SK-N-SH treated with all-trans-retinoic acid at 6 μM for 48 hours (cell line): Measurements from ENCODE around the gene SLC6A6.
A peak's percentile ranks its signal among the peaks of the same experiment; 100 is the strongest.

Experiments
- ATAC-seq: fragments of 200-7000 bp; cut with Tn5 transposase; 3 replicates; pipeline ENCODE4 v1.9.1; 2020; ENCODE audit warnings: mild to moderate bottlenecking, moderate library complexity
- ARNTL ChIP-seq: fragments of 450-650 bp; formaldehyde crosslinking; IDR thresholded peaks from 2 replicates; pipeline ENCODE4 v1.5.0; 2020; ENCODE audit warnings: low read depth, mild to moderate bottlenecking, moderate library complexity, borderline replicate concordance
- BACH2 ChIP-seq: fragments of 250-450 bp; sonication (Bioruptor Pico); IDR thresholded peaks from 2 replicates; pipeline ENCODE4 v1.9.0; 2021; ENCODE audit warnings: mild to moderate bottlenecking, borderline replicate concordance
- CSDC2 ChIP-seq: fragments of 250-450 bp; sonication (Bioruptor Pico); IDR thresholded peaks from 2 replicates; pipeline ENCODE4 v1.5.0; 2020; ENCODE audit warnings: mild to moderate bottlenecking, moderate library complexity
- ESRRG ChIP-seq: fragments of 250-450 bp; sonication (Bioruptor Pico); IDR thresholded peaks from 2 replicates; pipeline ENCODE4 v1.6.1; 2021; ENCODE audit warnings: mild to moderate bottlenecking
- GLIS3 ChIP-seq: fragments of 250-450 bp; sonication (Bioruptor Pico); IDR thresholded peaks from 2 replicates; pipeline ENCODE4 v1.5.0; 2020; ENCODE audit warnings: mild to moderate bottlenecking, moderate library complexity
- ISL1 ChIP-seq: fragments of 250-450 bp; sonication (Bioruptor Pico); IDR thresholded peaks from 2 replicates; pipeline ENCODE4 v2.1.2; 2022; ENCODE audit warnings: mild to moderate bottlenecking, moderate library complexity
- OSR1 ChIP-seq: fragments of 250-450 bp; sonication (Bioruptor Pico); IDR thresholded peaks from 2 replicates; pipeline ENCODE4 v1.8.0; 2022; ENCODE audit warnings: moderate library complexity, mild to moderate bottlenecking, inconsistent platforms
- PPARA ChIP-seq: fragments of 250-450 bp; sonication (Bioruptor Pico); IDR thresholded peaks from 2 replicates; pipeline ENCODE4 v1.5.0; 2020; ENCODE audit warnings: mild to moderate bottlenecking, borderline replicate concordance
- RARB ChIP-seq: fragments of 250-450 bp; sonication (Bioruptor Pico); IDR thresholded peaks from 2 replicates; pipeline ENCODE4 v1.8.0; 2021; ENCODE audit warnings: mild to moderate bottlenecking, moderate library complexity
- TOX ChIP-seq: fragments of 250-450 bp; sonication (Bioruptor Pico); IDR thresholded peaks from 2 replicates; pipeline ENCODE4 v1.8.0; 2021; ENCODE audit warnings: mild to moderate bottlenecking, moderate library complexity, borderline replicate concordance
- ZFP3 ChIP-seq: fragments of 250-450 bp; sonication (Bioruptor Pico); IDR thresholded peaks from 2 replicates; pipeline ENCODE4 v1.5.0; 2020; ENCODE audit warnings: mild to moderate bottlenecking, moderate library complexity
- ZNF70 ChIP-seq: fragments of 450-650 bp; formaldehyde crosslinking; IDR thresholded peaks from 2 replicates; pipeline ENCODE4 v1.5.0; 2020; ENCODE audit warnings: mild to moderate bottlenecking, moderate library complexity
- ZNF8 ChIP-seq: fragments of 450-650 bp; formaldehyde crosslinking; IDR thresholded peaks from 2 replicates; pipeline ENCODE4 v1.5.0; 2020; ENCODE audit warnings: mild to moderate bottlenecking, moderate library complexity
- TF ChIP-seq, protein P1 (sequence below): fragments of 250-450 bp; sonication (Bioruptor Pico); IDR thresholded peaks from 2 replicates; pipeline ENCODE4 v1.5.1; 2020; ENCODE audit warnings: low read depth, mild to moderate bottlenecking, moderate library complexity
- TF ChIP-seq, protein P2 (sequence below): fragments of 250-450 bp; sonication (Bioruptor Pico); IDR thresholded peaks from 2 replicates; pipeline ENCODE4 v1.5.1; 2021; ENCODE audit warnings: mild to moderate bottlenecking, moderate library complexity
- TF ChIP-seq, protein P3 (sequence below): fragments of 250-450 bp; sonication (Bioruptor Pico); IDR thresholded peaks from 2 replicates; pipeline ENCODE4 v1.5.0; 2020; ENCODE audit warnings: mild to moderate bottlenecking, moderate library complexity
- TF ChIP-seq, protein P4 (sequence below): fragments of 250-450 bp; sonication (Bioruptor Pico); IDR thresholded peaks from 2 replicates; pipeline ENCODE4 v1.8.0; 2020; ENCODE audit warnings: mild to moderate bottlenecking, moderate library complexity, borderline replicate concordance
- TF ChIP-seq, protein P5 (sequence below): fragments of 250-450 bp; sonication (Bioruptor Pico); IDR thresholded peaks from 2 replicates; pipeline ENCODE4 v1.8.0; 2021; ENCODE audit warnings: low read depth, mild to moderate bottlenecking, moderate library complexity, borderline replicate concordance

The SLC6A6 gene

DNA sequence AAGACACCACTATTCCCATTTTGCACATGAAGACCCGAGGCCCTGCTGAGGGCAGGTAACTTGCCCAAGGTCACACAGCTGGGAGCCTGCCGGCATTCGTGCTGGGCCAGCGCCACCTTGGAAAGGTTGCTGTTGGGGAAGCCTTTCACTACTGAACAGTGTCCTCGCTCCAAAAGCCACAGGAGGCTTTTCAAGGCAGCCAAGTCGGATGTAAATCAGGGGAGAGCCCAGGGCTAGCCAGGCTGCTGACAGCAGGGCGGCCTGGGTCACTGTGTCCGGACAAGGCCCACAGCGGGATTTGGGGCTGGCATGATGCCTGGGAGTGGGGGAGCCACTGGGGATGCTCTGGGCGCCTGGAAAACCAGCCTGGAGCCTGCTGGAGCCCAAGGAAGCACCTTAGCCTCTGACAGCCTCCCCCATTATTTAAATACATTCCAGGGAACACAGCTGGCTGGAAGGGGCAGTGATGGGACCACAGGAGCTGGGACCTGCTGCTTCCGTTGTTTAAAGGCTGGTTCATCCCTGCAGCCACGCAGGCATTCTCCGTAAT lies 10.5 kb downstream of the SLC6A6 start:
- ATAC-seq: peak; percentile 12
- TF ChIP-seq OSR1 (CRISPR knock-in tag): no peak
- TF ChIP-seq, protein P1, sequence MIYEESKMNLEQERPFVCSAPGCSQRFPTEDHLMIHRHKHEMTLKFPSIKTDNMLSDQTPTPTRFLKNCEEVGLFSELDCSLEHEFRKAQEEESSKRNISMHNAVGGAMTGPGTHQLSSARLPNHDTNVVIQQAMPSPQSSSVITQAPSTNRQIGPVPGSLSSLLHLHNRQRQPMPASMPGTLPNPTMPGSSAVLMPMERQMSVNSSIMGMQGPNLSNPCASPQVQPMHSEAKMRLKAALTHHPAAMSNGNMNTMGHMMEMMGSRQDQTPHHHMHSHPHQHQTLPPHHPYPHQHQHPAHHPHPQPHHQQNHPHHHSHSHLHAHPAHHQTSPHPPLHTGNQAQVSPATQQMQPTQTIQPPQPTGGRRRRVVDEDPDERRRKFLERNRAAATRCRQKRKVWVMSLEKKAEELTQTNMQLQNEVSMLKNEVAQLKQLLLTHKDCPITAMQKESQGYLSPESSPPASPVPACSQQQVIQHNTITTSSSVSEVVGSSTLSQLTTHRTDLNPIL: no peak

DNA sequence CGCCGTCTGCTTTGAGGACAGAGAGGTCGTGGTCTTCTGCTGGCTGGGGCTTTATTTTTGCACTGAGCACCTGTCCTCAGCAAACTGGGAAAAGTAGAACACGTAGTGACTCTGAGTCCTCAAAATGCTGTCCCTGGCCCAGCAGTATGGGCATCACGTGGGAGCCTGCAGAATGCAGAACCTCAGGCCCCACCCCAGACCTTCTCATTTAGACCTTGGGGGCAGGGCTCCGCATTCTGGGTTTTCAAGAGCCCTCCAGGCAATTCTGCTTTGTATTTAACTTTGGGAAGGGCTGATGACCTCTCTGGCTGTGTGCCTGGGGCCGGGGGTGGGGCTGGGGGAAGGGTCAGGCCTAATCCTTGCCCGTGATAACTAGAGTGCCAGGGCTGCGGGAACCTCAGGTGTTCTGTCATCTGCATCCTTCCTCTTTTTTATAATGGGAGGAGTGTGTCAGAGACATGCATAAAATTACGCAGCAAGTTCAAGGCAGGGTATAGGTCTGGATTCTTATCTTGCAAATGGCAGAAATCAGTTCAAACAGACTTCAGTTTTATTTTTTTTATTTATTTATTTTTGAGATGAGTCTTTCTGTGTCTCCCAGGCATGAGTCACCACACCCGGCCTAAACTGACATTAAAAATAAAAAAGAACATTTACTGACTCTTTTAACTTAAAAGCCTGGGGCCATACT lies 11.1 kb downstream of the SLC6A6 start:
- TF ChIP-seq ZNF8 (CRISPR knock-in tag): no peak
- no peak for TF ChIP-seq CSDC2 (CRISPR knock-in tag)
- no peak for TF ChIP-seq ESRRG (CRISPR knock-in tag)
- TF ChIP-seq GLIS3: no peak
- TF ChIP-seq BACH2 (CRISPR knock-in tag): no peak
- TF ChIP-seq, protein P2, sequence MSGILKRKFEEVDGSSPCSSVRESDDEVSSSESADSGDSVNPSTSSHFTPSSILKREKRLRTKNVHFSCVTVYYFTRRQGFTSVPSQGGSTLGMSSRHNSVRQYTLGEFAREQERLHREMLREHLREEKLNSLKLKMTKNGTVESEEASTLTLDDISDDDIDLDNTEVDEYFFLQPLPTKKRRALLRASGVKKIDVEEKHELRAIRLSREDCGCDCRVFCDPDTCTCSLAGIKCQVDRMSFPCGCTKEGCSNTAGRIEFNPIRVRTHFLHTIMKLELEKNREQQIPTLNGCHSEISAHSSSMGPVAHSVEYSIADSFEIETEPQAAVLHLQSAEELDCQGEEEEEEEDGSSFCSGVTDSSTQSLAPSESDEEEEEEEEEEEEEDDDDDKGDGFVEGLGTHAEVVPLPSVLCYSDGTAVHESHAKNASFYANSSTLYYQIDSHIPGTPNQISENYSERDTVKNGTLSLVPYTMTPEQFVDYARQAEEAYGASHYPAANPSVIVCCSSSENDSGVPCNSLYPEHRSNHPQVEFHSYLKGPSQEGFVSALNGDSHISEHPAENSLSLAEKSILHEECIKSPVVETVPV (CRISPR knock-in tag): no peak
- TF ChIP-seq, protein P1: no peak
- TF ChIP-seq, protein P3, sequence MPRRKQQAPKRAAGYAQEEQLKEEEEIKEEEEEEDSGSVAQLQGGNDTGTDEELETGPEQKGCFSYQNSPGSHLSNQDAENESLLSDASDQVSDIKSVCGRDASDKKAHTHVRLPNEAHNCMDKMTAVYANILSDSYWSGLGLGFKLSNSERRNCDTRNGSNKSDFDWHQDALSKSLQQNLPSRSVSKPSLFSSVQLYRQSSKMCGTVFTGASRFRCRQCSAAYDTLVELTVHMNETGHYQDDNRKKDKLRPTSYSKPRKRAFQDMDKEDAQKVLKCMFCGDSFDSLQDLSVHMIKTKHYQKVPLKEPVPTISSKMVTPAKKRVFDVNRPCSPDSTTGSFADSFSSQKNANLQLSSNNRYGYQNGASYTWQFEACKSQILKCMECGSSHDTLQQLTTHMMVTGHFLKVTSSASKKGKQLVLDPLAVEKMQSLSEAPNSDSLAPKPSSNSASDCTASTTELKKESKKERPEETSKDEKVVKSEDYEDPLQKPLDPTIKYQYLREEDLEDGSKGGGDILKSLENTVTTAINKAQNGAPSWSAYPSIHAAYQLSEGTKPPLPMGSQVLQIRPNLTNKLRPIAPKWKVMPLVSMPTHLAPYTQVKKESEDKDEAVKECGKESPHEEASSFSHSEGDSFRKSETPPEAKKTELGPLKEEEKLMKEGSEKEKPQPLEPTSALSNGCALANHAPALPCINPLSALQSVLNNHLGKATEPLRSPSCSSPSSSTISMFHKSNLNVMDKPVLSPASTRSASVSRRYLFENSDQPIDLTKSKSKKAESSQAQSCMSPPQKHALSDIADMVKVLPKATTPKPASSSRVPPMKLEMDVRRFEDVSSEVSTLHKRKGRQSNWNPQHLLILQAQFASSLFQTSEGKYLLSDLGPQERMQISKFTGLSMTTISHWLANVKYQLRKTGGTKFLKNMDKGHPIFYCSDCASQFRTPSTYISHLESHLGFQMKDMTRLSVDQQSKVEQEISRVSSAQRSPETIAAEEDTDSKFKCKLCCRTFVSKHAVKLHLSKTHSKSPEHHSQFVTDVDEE (CRISPR knock-in tag): no peak
- no peak for TF ChIP-seq OSR1 (CRISPR knock-in tag)
- TF ChIP-seq, protein P4, sequence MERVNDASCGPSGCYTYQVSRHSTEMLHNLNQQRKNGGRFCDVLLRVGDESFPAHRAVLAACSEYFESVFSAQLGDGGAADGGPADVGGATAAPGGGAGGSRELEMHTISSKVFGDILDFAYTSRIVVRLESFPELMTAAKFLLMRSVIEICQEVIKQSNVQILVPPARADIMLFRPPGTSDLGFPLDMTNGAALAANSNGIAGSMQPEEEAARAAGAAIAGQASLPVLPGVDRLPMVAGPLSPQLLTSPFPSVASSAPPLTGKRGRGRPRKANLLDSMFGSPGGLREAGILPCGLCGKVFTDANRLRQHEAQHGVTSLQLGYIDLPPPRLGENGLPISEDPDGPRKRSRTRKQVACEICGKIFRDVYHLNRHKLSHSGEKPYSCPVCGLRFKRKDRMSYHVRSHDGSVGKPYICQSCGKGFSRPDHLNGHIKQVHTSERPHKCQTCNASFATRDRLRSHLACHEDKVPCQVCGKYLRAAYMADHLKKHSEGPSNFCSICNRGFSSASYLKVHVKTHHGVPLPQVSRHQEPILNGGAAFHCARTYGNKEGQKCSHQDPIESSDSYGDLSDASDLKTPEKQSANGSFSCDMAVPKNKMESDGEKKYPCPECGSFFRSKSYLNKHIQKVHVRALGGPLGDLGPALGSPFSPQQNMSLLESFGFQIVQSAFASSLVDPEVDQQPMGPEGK (CRISPR knock-in tag): no peak
- TF ChIP-seq ISL1: no peak
- TF ChIP-seq TOX: no peak
- TF ChIP-seq PPARA (CRISPR knock-in tag): no peak
- no peak for TF ChIP-seq ZFP3 (CRISPR knock-in tag)
- no peak for TF ChIP-seq ZNF70 (CRISPR knock-in tag)
- no peak for TF ChIP-seq ARNTL (CRISPR knock-in tag)
- TF ChIP-seq, protein P5, sequence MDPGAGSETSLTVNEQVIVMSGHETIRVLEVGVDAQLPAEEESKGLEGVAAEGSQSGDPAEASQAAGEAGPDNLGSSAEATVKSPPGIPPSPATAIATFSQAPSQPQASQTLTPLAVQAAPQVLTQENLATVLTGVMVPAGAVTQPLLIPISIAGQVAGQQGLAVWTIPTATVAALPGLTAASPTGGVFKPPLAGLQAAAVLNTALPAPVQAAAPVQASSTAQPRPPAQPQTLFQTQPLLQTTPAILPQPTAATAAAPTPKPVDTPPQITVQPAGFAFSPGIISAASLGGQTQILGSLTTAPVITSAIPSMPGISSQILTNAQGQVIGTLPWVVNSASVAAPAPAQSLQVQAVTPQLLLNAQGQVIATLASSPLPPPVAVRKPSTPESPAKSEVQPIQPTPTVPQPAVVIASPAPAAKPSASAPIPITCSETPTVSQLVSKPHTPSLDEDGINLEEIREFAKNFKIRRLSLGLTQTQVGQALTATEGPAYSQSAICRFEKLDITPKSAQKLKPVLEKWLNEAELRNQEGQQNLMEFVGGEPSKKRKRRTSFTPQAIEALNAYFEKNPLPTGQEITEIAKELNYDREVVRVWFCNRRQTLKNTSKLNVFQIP (CRISPR knock-in tag): no peak
- peak; percentile 57 for ATAC-seq

DNA sequence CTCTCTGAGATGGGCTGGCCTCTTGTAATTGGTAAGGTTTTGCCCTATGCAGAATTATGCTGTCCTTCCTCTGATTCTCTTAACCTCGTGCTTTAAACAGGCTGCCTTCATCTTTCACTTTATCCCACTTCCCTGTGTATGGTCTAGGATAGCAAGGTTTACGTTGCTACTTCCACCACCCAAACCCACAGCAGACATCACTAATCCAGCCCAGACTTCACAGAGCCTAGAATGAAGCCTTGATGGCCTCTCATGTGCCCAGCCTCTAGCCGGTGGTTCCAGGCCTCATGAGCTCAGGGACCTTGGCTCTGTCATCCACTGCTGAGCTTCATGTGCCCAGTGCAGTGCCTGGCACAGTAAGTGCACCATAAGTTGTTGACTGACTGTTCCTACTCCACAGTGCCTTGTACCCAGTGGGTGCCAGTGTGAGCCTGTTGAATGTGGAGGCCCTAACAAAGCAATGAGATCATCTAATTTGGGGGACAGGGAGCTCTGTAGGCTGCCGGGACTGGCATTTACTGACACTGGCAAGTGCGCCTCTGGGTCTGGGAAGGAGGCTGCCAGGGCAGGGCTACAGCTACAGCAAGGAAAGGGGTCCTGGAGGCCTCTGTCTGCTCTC lies 12.5 kb downstream of the SLC6A6 start:
- TF ChIP-seq RARB (CRISPR knock-in tag) (no peak), OSR1 (CRISPR knock-in tag) (no peak), PPARA (CRISPR knock-in tag) (no peak), BACH2 (CRISPR knock-in tag) (no peak), GLIS3 (no peak), ISL1 (no peak), ZFP3 (CRISPR knock-in tag) (no peak)
- TF ChIP-seq, protein P2 (CRISPR knock-in tag): no peak
- TF ChIP-seq, protein P1: no peak
- ATAC-seq: no peak
